Stimulated activated CD8-positive, alpha-beta memory T cell treated with anti-CD3 and anti-CD28 coated beads, Interleukin-2, amount 100 ng/mL, for 48 hours (primary cell): ENCODE data around the gene MRPL14.
A peak's percentile ranks its signal among the peaks of the same experiment; 100 is the strongest.
"Not testable (repeated sequence)": the region's sequence is repeated elsewhere in the genome, so short reads cannot be mapped to it uniquely, and the experiment has no call there.

ENCODE experiments used
- DNase-seq, 2 donors: peaks; one replicate each; pipeline ENCODE4 v3.0.0-alpha.2; 2020; ENCODE audit warnings: low read depth in 2 of 2

MRPL14 gene

DNA sequence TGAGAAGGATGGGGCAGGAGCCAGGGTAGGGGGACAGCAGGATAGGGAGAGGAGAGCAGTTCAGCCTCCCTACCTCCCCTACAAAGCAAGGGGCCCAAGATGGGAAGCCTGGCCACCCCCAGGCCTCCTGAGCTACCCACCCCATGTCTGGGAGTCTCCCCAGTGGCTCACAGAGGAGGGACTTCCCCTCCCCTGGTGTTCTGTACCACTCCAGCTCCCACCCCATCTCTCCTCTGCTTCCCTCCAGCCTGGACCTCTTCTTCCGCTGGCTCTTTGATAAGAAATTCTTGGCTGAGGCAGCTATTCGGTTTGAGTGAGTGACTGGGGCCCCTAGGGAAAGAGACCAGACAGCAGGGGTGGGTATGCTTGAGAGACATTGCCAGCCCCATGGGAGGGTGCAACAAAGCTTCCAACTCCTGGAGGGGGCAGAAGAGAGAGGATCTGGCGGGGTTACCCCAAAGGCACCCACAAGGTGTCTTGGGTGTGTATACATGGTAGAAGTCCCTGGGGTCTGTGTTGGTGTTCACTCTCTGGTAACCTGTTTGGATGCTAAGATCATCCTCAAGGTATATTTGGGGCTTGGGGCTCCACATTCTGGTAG, 23.2 kb upstream of the MRPL14 start:
- no peak for DNase-seq

DNA sequence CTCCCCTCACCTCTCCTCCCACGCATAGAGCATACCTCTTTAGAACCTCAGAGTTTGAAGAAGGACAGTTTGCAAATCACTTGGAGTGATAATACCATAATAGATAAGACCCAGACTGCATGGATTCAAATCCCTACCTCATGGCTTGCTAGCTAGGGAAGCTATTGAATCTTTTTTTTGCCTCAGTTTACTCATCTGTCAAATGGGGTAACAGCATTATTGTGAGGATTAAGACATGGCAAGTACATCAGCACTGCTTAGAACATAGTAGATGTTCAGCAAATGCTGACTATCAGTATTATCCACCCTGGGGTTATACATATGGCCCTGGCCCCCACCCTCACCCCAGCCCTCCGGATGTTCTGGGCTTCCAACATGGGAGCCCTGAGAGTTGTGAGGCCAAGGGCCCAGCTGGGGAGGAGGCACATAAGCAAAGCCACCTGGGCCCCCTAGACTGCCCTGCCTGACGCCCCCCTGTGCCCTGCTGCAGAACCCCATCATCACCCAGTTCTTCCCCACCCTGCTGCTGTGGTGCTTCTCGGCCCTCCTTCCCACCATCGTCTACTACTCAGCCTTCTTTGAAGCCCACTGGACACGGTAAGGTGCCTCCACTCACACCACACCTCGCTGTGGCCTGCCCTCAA, 22.2 kb upstream of the MRPL14 start:
- no peak for DNase-seq

DNA sequence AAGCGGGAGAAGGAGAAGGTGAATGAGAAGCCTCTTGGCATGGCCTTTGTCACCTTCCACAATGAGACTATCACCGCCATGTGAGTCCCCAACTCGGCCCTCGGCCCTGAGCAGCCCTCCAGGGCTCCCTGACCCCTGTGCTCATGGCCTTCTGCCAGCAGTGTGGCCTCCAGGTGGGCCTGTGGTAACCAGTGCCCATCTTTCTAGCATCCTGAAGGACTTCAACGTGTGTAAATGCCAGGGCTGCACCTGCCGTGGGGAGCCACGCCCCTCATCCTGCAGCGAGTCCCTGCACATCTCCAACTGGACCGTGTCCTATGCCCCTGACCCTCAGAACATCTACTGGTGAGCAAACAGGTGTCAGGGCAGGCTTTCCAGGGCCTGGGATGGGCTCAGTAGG, 21.1 kb upstream of the MRPL14 start:
- no peak for DNase-seq

DNA sequence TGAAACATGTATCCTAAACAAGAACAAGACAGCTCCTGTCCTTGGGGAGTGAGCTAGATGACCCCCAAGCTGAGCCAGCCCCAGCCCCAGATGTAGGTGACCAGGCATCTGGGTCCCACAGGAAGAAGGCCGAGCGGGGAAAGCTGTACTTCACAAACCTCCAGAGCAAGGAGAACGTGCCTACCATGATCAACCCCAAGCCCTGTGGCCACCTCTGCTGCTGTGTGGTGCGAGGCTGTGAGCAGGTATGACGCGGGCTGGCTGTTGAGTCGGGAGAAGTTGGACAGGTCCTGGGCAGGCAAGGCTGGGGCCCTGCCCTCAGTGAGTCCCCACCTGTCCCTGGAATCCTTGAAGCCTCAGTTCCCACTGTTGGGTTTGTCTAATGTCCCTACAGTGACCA, 20.0 kb upstream of the MRPL14 start:
- DNase-seq = no peak

DNA sequence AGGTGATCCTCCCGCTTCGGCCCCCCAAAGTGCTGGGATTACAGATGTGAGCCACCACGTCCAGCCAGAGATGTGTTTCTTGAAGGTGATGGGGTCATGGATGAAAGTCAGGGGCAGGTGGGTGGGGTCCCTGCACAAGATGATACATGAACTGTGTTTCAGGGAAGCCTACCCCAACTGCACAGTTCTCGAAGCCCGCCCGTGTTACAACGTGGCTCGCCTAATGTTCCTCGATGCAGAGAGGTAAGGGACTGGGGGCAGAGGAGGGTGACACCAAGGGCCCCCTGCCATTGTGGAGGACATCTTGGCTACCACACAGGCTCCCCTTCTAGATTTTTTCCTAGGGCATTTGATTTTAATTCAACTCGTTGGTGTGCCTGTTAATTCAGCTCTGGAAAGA, 19.4 kb upstream of the MRPL14 start:
- no peak for DNase-seq

DNA sequence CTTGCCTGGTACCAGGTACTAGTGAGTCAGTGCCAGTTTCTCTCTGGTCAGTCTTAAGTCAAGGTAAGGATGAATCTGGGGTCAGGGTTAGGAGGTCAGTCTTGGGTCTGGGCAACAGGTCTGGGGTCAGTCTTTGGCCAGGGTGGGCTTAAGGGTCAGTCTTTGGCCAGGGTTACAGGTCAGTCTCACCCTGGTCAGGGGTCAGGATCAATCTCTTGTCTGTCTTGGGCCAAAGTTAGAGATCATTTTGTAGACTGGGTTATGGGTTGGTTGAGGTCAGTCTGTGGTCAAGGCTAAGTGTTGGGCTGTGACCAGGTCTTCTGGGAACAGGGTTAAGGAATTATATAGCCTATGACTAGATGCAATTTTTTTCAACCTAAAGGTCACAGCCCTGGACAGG, 18.6 kb upstream of the MRPL14 start:
- DNase-seq = no peak

DNA sequence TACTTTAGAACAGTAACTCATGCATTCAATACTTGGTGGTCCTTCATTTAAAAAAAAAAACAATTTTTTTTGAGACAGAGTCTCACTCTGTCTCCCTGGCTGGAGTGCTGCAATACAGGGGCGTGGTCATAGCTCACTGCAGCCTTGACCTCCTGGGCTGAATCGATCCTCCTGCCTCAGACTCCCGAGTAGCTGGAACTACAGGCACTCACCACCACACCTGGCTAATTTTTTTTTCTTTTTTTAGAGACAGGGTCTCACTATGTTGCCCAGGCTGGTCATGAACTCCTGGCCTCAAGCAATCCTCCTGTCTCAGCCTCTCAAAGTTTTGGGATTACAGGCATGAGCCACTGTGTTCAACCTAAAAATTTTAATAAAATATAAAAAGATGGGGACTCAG, 17.3 kb upstream of the MRPL14 start:
- not testable (repeated sequence) for DNase-seq

DNA sequence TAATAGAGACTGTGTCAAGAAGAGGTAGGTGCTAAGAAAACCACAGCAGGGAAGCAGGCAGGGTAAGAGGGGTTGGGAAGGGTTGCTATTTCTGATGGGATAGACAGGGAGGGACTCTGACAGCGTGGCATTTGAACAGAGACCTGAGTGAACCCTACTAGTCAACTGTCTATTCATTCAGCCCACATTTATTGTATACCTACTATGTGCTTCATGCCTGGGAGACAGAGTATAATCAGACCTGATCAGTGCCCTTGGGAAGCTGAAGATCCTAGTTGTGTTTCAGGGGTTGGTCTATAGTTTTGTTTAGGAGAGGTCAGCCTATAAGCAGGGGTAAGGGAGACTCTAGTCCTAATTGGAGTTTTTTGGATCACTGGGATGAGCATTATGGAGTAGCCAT, 16.5 kb upstream of the MRPL14 start:
- no peak for DNase-seq

DNA sequence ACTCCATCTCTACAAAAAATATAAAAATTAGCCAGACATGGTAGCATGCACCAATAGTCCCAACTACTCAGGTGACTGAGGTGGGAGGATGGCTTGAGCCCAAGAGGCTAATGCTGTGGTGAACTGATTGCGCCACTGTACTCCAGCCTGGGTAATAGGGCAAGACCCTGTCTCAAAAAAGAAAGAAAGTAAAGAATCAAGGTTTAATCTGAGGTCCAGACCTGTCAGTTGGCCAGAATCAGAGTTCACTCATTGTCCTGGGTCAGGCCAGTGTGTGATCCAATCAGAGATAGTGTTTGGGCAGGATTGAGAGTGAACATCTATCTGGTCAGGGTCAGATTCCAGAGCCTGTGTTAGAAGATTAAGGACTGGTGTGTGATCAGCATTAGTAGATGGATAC, 15.6 kb upstream of the MRPL14 start:
- no peak for DNase-seq

DNA sequence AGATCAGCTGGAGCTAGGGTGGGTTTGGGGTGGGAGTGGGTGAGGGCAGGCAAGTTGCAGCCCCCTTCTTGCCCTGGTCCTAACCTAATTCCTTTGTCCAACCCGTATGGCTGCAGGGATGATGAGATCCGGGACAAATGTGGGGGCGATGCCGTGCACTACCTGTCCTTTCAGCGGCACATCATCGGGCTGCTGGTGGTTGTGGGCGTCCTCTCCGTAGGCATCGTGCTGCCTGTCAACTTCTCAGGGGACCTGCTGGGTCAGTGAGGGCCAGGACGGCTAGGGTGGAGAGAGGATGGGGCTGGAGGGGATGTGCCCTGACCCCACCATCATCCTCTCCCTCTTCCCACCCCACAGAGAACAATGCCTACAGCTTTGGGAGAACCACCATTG, 12.1 kb upstream of the MRPL14 start:
- no peak for DNase-seq

DNA sequence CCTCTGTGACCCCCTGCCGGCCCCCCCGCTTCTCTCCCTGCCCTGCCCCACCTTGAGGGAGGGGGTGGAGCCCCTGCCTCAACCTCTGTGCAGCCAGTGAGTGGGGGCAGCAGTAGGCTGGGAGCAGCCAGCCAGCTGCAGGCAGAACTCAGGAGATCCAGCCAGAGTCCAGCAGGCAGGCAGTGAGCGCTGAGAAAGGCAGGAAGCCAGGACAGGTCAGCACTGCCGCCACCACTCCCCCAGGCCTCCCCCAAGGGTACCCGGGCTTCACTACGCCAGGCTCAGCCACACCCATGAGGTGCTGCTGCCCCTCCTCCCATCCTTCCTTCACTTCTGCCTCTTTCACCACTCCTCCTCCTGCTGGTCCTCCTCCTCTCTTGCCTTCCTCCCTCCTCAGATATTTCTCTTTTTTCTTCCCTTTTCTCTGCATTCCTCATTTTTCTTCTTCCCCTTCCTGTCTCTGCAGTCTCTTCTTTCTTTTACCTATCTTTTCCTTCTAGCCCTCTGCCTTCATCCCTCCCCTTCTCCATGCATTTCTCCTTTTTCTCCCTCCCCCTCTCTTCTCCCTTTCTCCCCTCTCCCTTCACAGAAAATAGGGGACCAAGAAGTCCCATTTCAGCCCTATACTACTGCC, 11.6 kb upstream of the MRPL14 start:
- no peak for DNase-seq

DNA sequence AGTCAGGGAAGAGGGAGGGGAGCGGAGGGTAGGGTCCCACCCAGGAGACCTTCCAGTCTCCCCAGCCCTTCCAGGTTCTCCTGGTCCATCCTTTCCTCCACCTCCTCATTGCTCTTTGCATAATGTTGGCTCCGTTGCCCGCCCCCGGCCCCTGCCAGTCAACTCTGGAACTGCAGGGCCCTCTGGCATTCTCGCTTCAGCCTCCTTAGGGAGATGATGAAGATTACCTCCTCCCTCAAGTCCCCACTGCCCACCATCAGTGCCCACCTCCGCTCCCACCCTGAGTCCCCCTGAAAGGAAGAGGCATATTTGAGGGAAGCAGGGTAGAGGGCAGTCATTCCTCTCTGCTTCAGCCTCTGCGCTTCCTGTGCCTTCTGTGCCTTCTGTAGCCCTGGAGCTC, 8.6 kb upstream of the MRPL14 start:
- no peak for DNase-seq

DNA sequence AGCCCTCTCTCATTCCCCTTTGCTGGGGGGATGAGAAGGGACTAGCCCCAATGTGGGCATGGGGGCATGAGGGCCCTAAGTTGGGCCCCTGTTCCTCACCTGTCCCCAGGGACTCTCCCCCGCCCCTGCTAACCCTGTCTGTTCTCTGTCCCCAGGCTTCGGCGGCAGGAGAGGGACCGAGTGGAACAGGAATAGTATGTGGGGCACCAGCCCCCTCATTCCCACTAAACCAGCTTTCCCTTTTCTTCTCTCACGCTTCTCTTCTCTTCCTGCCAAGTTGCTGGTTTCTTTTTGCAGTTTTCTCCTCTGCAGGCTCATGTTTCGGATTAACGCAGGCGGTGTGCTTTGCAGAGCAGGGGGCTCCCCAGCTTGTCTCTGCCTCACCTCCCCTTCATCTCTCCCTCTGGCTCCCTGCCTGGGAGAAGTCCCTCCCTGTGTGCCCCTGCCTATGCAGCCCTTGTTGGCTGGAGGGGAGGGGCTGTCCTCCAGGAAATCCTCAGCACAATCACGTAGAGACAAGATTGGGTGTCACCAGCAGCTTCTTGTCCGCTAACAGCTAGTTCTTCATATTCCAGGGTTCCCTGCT, 8.0 kb upstream of the MRPL14 start:
- no peak for DNase-seq

DNA sequence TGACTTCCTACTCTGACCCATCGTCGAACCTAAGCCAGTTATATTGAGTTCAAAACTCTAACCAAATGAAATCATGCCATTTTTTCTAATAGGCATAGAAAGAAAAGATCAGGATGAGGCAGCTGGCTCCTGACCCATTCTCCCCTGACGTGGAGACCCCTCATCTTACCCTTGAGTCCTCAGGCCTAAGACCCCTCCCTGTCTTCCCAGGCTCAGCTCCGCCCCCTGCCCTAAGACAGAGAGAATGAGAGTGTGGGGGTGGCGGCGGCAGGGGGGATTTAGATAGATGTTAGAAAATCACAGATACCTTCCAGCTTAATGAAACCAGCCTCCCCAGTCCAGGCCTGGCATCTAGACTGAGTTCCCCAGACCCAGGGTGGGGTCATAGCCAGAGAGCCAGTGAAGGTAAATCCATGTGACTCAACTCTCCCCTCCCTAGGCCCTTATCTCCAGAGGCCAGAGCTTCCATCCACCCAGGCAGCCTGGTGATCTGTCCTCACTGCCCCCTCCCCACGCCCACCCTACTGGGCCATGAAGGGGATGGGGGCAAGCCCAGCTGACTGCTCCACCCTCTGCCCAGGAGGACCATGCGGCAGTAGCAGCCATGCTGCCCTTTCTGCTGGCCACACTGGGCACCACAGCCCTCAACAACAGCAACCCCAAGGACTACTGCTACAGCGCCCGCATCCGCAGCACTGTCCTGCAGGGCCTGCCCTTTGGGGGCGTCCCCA, 6.9 kb upstream of the MRPL14 start:
- no peak for DNase-seq

DNA sequence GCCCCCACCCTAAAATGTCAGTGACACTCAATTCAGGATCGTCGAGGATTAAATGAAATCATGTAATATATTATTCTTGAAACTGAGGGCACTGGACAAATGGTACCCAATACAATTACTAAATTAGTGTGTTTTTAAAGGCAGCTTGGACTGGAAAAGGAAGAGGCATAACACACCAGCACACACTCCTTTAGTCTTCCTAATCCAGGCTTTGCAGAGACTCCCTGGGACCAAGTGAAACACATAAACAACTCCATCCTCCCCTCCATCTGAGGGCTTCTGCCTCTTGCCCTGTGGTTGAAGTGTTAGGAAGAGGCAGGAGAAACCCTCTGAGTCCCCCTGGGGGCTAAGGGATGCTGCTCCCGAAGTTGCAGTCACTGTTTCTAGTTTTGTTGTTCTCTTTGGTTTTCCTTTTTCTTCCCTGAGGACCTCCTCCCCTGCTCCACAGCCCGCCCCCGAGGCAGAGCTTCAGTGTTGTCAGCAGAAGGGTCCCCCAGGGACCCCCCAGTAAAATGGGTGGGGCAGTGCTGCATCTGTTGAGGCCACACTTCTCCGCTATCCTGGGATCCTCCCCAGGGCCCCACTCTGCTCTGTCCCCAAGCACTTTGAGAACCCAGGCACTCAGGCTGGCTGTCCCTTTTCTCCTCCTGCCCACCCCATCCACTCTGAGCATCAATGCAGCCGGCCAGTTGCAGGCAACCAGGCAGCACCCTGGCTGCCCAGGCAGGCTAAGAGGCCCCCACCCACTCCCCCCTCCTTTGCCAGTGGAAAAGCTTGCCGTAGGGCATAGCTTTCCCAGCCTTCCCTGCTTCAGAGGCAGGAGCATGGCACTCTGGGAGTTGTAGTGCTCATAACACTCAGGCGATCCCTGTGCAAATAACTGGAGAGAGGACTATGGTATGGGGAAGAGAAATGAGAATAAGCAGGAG, 6.0 kb upstream of the MRPL14 start:
- DNase-seq = no peak

DNA sequence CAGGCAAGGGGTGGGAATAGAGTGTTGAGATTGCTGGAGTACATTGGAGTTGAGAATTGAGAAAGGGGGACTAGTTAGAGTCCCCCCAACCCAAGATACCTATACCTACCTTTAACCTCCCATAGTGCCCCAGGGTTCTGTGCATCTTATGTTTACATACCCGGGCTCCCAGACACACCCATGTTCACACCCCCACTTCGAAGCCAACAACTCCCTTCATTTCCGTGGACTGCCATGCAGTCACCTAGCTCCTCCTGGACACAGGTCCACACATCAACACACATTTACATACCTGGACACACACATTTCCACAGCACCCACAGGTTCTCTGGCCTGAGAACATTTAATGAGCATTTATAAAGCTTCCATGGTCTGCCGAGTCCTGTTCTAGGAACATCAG, 5.2 kb upstream of the MRPL14 start:
- DNase-seq = no peak

DNA sequence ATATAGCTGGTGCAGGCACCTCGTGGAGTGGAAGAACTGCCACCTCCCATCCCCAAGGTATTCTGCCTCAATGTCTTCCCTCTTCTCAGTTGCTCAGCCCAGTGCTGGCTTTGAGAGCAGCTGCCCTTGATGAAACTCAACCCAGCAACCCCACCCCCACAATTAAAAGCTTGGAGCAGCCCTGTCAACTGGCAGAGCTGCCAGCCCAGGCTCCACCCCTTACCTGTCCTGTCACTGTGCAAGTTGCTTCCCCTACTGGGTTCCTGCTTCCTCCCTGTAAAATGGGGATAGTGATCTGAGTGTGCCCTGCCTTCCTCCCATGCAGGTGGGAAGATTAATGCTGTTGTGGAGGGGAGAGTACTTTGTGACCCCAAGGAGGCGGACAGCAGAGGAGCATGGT, 4.6 kb upstream of the MRPL14 start:
- DNase-seq = no peak

DNA sequence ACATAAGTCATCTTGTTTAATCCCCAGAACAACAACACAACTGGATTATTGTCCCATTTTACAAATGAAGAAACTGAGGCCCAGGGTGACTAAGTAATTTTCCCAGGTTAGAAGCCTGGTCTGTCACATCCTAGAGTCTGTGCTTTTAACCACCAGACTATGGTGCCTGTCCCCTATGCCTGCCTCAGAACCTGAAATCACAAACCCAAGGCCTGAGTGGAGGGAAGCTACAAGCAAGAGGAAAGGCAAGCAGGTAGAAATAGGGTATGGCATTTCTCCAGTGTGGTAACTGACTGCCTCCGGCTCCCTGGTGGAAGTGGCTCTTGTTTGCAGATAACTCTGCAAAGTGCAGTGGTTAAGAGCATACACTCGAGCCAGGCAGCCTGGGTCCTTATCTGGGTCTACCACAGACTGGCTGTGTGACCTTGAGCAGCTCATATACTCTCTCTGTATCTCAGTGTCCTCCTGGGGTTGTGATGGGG, 2.6 kb upstream of the MRPL14 start:
- no peak for DNase-seq

DNA sequence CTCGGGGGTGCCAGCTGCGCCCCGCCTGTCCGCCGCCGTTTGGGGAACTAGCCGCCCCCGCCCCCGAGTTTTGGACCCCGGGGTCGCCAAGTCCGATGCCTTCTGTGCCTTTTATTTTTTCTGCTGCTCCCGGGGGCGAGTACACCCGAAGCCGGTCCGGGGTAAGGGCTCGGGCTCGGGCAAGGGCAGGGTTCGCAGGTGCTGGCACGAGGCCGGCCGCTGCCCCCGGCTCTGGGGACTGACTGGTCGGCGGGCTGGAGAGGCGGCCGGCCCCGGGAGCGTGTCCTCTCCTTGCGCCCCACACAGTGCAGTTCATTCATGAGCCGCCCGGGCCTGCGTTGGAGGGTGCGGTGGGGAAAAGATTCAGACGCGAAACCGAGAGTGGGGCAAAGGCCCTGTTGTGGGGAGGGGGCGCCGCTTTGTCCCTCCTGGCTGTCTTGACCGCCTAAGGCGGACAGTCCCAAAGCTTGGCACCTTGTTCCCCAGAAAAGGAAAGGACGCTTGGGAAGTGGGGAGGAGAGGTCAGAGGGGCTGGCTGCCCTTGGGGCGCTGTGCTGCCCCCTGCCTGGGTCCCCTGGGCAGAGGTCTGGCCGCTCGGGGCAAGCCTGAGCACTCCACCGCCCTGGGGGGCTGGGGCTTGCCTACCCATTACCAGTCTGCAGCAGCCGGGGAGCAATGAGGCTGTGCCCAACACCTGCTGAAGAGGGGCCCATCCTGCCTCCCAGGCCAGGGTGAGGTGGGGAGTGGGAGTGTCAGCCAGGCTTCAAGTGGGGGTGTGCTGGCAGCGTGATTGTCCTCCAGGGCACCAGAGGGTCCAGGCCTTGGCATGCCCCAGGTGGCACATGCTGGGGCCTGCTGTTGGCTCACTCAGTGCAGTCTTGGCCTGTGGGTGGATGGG, 1.0 kb upstream of the MRPL14 start:
- peak in 1 of 2 donors; percentile 15 for DNase-seq
